ENCODE data around the gene GAS2L3. TPM values are rescaled to one million over a fixed set of nuclear protein-coding genes. Genes with fewer than 3 reads are reported as not detected.
"Not testable (repeated sequence)": the region's sequence is repeated elsewhere in the genome, so short reads cannot be mapped to it uniquely, and the experiment has no call there.

GAS2L3 gene
- total and polyA plus RNA-seq, 7 donors: 0.26 to 1.8 (median 0.61) TPM

DNA sequence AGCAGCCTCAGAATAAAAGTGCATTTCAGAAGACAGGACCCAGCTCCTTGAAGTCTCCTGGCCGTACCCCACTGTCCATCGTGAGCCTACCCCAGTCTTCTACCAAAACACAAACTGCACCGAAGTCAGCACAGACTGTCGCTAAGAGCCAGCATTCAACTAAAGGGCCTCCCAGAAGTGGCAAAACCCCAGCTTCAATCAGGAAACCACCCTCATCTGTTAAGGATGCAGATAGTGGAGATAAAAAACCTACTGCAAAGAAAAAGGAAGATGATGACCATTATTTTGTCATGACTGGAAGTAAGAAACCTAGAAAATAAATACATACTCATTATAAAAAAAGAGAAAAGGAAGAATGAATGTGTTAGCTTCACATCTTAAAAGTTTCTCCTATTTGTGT is 51.1 kb downstream of the GAS2L3 start:
- H3K4me3 ChIP-seq: no peak overlapping the region
- no peaks in the 10 kb centered on the region for H3K4me1 ChIP-seq
- no peak for ATAC-seq
- H3K27ac ChIP-seq: no peak overlapping the region
- H3K36me3 ChIP-seq (ENCODE audit: insufficient read depth in 1 of 2, low read depth in 1 of 2): no peaks in the 10 kb centered on the region
- intact Hi-C loops (cut with DNase I): no loop called here
- WGBS, 3 donors: 90 to 97% (median 91%) methylated on average over 4 of the region's 4 CpGs
- H3K27me3 ChIP-seq (ENCODE audit: insufficient read depth in 3 of 3, low read length in 2 of 3): no peaks in the 10 kb centered on the region
- no peak for DNase-seq
- TF ChIP-seq, protein P1, sequence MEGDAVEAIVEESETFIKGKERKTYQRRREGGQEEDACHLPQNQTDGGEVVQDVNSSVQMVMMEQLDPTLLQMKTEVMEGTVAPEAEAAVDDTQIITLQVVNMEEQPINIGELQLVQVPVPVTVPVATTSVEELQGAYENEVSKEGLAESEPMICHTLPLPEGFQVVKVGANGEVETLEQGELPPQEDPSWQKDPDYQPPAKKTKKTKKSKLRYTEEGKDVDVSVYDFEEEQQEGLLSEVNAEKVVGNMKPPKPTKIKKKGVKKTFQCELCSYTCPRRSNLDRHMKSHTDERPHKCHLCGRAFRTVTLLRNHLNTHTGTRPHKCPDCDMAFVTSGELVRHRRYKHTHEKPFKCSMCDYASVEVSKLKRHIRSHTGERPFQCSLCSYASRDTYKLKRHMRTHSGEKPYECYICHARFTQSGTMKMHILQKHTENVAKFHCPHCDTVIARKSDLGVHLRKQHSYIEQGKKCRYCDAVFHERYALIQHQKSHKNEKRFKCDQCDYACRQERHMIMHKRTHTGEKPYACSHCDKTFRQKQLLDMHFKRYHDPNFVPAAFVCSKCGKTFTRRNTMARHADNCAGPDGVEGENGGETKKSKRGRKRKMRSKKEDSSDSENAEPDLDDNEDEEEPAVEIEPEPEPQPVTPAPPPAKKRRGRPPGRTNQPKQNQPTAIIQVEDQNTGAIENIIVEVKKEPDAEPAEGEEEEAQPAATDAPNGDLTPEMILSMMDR (IDR thresholded peaks at IDR 0.05): no peak
- no peaks in the 10 kb centered on the region for H3K9me3 ChIP-seq

DNA sequence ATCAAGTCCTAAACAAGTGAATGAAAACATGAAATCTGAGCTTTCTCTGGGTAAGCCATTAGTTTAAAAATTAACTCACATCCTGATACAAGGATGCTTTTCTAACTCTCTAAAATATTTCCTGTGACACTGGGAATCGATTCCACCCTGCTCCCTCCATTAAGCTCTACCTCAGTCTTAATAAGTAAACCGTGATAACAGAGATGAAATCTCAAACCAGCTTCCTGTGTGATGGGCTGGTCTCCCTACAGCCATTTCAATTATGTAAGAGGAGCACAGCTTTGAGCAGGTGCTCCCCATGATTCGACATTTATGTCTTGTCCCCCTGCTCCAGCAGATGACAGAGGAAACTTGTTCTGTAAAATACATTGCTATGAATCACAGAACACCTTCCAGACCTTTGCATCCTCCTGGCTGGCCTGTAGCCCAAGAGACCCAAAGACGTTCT is 59.0 kb downstream of the GAS2L3 start:
- DNase-seq: no peak
- 56 to 58% (median 58%) methylated on average over 4 of the region's 4 CpGs for WGBS, 3 donors
- no peak overlapping the region for H3K4me3 ChIP-seq
- TF ChIP-seq, protein P1 (IDR thresholded peaks at IDR 0.05): no peak
- no peaks in the 10 kb centered on the region for H3K4me1 ChIP-seq
- ATAC-seq: no peak
- H3K27me3 ChIP-seq (ENCODE audit: insufficient read depth in 3 of 3, low read length in 2 of 3): no peaks in the 10 kb centered on the region
- intact Hi-C loops (cut with DNase I): no loop called here
- H3K36me3 ChIP-seq (ENCODE audit: insufficient read depth in 1 of 2, low read depth in 1 of 2): no peaks in the 10 kb centered on the region
- H3K9me3 ChIP-seq: no peaks in the 10 kb centered on the region
- no peak overlapping the region for H3K27ac ChIP-seq

DNA sequence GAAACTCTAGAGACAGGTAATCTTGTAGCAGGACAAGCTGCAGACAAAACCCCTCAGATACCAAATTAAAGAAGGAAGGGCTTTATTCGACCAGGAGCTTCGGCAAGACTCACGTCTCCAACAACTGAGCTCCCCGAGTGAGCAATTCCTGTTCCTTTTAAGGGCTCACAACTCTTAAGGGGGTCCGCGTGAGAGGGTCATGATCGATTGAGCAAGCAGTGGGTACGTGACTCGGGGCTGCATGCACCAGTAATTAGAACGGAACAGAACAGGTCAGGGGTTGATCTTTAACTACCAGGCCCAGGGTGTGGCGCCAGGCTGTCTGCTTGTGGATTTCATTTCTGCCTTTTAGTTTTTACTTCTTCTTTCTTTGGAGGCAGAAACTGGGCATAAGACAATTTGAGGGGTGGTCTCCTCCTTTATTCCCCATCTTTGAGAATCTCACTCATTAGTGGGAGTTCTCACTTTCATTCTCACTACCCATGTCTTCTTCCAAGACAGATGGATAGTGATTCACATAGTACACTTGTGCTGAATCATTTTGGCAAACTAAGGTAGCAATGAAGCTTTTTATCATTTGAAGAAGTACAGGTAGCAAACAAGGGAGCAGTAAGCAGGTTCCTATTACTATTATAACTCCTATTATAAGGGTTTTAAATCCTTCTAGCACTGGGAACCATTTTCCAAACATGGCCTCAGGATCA is 59.8 kb downstream of the GAS2L3 start:
- H3K36me3 ChIP-seq (ENCODE audit: insufficient read depth in 1 of 2, low read depth in 1 of 2); intact Hi-C loops (cut with DNase I); H3K4me3 ChIP-seq; DNase-seq; H3K27ac ChIP-seq; H3K9me3 ChIP-seq; ATAC-seq; H3K4me1 ChIP-seq; H3K27me3 ChIP-seq (ENCODE audit: insufficient read depth in 3 of 3, low read length in 2 of 3): not testable (repeated sequence)
- 93% methylated on average over 11 of the region's 11 CpGs for WGBS, 3 donors

DNA sequence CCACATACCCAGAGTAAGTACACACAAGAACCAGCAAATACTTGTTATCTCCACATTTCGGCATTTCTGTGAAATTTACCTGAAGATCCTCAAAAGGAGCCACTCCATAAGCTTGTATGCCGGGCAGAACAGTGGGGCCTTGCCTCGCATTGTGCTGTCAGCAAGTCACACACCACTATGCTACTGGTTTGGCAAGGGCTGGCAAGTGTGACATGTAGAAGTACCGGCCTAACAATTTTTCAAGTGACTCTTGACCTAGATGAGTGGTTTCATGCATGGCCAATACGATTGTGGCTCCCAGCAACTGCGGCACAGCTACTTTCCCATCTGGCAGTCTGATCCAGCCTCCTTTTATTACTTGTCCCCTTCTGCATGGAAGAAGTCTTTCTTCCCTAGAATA is 69.8 kb downstream of the GAS2L3 start:
- TF ChIP-seq, protein P1 (IDR thresholded peaks at IDR 0.05): no peak
- no peaks in the 10 kb centered on the region for H3K36me3 ChIP-seq (ENCODE audit: insufficient read depth in 1 of 2, low read depth in 1 of 2)
- no peak overlapping the region for H3K27ac ChIP-seq
- ATAC-seq (no peak), DNase-seq (no peak)
- no peak overlapping the region for H3K4me3 ChIP-seq
- intact Hi-C loops (cut with DNase I): no loop called here
- H3K9me3 ChIP-seq: no peaks in the 10 kb centered on the region
- H3K27me3 ChIP-seq (ENCODE audit: insufficient read depth in 3 of 3, low read length in 2 of 3): no peaks in the 10 kb centered on the region
- 91 to 96% (median 94%) methylated on average over 6 of the region's 6 CpGs for WGBS, 3 donors
- H3K4me1 ChIP-seq: no peaks in the 10 kb centered on the region

DNA sequence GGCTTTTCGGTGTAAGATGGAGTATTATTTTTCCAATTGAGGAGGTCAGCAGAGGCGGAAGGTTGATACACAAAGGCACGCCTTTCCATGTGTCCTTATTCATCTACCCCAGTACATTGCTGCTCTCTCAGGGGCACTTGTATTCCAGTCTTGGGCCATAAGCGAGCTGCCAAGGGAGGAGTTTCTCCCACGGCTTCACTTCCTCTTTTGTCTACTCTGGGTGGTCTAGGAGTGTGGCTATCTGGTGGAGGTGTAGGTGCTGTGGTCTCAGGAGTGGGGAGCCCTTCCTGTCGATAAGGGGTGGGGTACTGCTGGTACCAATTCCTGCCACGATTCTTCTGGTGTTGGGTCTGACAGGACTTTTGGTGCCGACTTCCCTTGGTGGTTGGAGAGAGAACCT is 73.4 kb downstream of the GAS2L3 start:
- intact Hi-C loops (cut with DNase I): no loop called here
- WGBS, 3 donors: 86 to 89% (median 87%) methylated on average over 8 of the region's 8 CpGs
- Histone ChIP-seq H3K36me3 (ENCODE audit: insufficient read depth in 1 of 2, low read depth in 1 of 2) (no peaks in the 10 kb centered on the region), H3K4me3 (no peak overlapping the region), H3K4me1 (no peaks in the 10 kb centered on the region), H3K27ac (no peak overlapping the region), H3K27me3 (ENCODE audit: insufficient read depth in 3 of 3, low read length in 2 of 3) (no peaks in the 10 kb centered on the region), H3K9me3 (no peaks in the 10 kb centered on the region)
- TF ChIP-seq, protein P1 (IDR thresholded peaks at IDR 0.05): no peak
- DNase-seq (no peak), ATAC-seq (no peak)

Data from psoas muscle (tissue), 8 donors.